ENCODE results near the gene LEFTY1.
"Not testable (repeated sequence)": the region's sequence is repeated elsewhere in the genome, so short reads cannot be mapped to it uniquely, and the experiment has no call there.

LEFTY1 gene

DNA sequence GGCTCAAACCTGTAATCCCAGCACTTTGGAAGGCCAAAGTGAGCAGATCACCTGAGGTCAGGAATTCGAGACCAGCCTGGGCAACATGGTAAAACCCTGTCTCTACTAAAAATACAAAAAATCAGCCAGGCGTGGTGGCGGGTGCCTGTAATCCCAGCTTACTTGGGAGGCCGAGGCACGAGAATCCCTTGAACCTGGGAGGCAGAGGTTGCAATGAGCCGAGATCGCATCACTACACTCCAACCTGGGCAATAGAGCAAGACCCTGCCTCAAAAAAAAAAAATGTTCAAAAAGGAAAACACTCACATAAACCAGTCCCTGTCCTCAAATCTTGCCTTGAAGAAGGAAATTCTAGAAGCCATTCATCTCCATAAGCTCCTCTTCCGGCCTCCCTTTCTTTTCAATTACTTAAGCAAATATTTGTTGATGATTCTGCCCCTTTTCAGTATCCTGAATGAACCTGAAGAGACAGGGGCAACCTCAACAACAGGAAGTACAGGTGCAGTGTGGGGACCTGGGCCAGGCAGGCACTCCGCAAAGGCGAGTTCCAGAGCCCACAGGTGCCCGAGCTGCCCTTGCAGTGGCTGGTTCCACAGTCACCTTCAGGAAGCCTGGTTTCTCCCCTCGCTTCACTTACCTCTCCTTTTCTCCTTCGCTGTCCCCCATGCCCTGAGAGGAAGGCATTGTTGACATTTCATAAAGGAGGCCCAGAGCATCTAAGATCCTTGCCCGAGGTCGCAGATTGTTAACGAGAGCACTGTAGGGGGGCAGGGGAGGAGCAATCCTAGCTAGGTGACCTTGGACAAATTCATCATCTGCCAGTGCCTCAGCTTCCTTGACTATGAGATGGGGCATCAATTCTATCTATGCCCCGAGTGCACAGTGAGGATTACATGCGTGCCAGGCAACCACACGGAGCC, 8.9 kb upstream of the LEFTY1 start:
- 78% methylated on average over 19 of the region's 19 CpGs for WGBS

DNA sequence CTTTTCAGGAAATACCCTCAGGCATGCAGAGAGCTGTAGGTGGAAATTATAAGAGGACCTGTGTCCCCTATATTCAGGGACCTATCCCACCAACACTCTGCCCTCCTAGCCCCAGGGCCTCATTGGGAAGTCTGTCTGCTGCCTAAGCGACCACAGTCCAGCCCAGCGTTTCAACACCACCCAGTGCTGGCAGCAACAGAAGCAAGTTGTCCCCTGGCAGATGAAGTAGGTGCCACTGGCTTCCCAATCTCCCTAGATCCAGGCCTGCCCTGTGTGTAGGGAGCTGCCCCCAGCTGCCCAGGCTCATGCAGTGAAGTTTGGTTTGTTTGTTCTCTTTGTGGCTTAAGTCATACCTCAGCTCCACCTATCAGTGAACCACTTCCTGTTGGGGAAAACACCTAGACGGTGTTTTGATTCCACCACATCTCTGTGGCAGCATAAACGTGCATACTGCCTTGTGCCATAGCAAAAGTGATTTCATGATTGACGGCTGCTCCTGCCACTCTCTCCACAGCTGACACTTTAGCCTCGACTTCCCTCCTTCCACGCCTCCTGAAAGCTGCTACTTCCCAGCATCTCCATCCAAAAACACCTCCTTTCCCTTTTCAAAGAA, 8.1 kb upstream of the LEFTY1 start:
- 63% methylated on average over 7 of the region's 7 CpGs for WGBS
- peak overlapping the region; percentile 53; the same call in 1 of the 2 replicates for H3K27ac ChIP-seq (ENCODE audit: low read depth, low read length)

More for the DNA sequence above, 8.9 kb upstream of the LEFTY1 start:
- H3K9ac ChIP-seq (ENCODE audit: low read depth, low read length): no peak overlapping the region; the same call in none of the 2 replicates
- H3K9me3 ChIP-seq (ENCODE audit: insufficient read depth, low read depth, low read length): no peaks in the 10 kb centered on the region
- H3K4me1 ChIP-seq (ENCODE audit: insufficient read depth, low read length): peaks cover 29% of the 10 kb centered on the region
- H3K36me3 ChIP-seq (ENCODE audit: insufficient read depth, low read length): no peaks in the 10 kb centered on the region
- no peak overlapping the region; the same call in 1 of the 2 replicates for H3K27ac ChIP-seq (ENCODE audit: low read depth, low read length)
- H3K4me3 ChIP-seq (ENCODE audit: low read length): no peak overlapping the region
- no peaks in the 10 kb centered on the region; the same call in 1 of the 2 replicates for H3K27me3 ChIP-seq (ENCODE audit: insufficient read depth, low read length)

DNA sequence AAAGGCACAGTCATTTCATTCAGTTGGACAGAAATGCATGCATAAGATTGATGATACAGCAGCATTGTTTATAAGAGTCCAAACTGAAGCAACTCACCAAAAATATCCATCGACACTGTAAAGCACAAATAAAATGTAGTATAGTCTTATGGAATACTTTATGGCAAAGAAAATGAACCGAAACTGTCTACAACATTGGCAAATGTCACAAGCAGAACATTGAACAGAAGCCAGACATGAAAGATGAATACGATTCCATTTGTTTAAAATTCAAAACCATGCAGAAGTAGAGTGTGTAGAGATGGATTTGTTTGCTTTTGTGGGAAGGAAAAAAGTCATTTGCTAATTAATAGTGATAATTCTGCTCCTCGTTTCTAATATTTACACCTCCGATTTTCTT, 7.5 kb upstream of the LEFTY1 start:
- H3K27ac ChIP-seq (ENCODE audit: low read depth, low read length): no peak overlapping the region
- 94% methylated on average over 3 of the region's 5 CpGs for WGBS

More for the DNA sequence above, 8.1 kb upstream of the LEFTY1 start:
- Histone ChIP-seq H3K36me3 (ENCODE audit: insufficient read depth, low read length) (no peaks in the 10 kb centered on the region), H3K4me1 (ENCODE audit: insufficient read depth, low read length) (peaks cover 29% of the 10 kb centered on the region), H3K4me3 (ENCODE audit: low read length) (no peak overlapping the region), H3K9me3 (ENCODE audit: insufficient read depth, low read depth, low read length) (no peaks in the 10 kb centered on the region), H3K27me3 (ENCODE audit: insufficient read depth, low read length) (no peaks in the 10 kb centered on the region; the same call in 1 of the 2 replicates), H3K9ac (ENCODE audit: low read depth, low read length) (peak overlapping the region; percentile 28; the same call in 1 of the 2 replicates)

DNA sequence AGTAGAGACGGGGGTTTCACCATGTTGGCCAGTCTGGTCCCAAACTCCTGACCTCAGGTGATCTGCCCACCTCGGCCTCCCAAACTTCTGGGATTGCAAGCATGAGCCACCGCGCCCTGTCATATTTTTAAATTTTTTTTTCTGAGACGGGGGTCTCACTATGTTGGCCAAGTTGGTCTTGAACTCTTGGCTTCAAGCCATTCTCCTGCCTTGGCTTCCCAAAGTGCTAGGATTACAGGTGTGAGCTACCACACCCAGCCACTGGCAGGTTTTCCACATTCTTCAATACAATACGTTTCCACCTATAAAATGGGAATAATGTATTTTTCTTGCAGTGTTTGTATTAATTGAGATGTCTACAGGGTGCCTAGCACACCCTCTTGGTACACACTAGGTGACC, 3.4 kb upstream of the LEFTY1 start:
- 98% methylated on average over 5 of the region's 6 CpGs for WGBS
- peaks cover 21% of the 10 kb centered on the region for H3K27me3 ChIP-seq (ENCODE audit: insufficient read depth, low read length)
- peaks cover 33% of the 10 kb centered on the region for H3K4me1 ChIP-seq (ENCODE audit: insufficient read depth, low read length)

More for the DNA sequence above, 7.5 kb upstream of the LEFTY1 start:
- H3K27me3 ChIP-seq (ENCODE audit: insufficient read depth, low read length): no peaks in the 10 kb centered on the region; the same call in 1 of the 2 replicates
- no peaks in the 10 kb centered on the region for H3K36me3 ChIP-seq (ENCODE audit: insufficient read depth, low read length)
- no peak overlapping the region for H3K9ac ChIP-seq (ENCODE audit: low read depth, low read length)
- H3K9me3 ChIP-seq (ENCODE audit: insufficient read depth, low read depth, low read length): no peaks in the 10 kb centered on the region
- peaks cover 29% of the 10 kb centered on the region for H3K4me1 ChIP-seq (ENCODE audit: insufficient read depth, low read length)
- no peak overlapping the region for H3K4me3 ChIP-seq (ENCODE audit: low read length)

DNA sequence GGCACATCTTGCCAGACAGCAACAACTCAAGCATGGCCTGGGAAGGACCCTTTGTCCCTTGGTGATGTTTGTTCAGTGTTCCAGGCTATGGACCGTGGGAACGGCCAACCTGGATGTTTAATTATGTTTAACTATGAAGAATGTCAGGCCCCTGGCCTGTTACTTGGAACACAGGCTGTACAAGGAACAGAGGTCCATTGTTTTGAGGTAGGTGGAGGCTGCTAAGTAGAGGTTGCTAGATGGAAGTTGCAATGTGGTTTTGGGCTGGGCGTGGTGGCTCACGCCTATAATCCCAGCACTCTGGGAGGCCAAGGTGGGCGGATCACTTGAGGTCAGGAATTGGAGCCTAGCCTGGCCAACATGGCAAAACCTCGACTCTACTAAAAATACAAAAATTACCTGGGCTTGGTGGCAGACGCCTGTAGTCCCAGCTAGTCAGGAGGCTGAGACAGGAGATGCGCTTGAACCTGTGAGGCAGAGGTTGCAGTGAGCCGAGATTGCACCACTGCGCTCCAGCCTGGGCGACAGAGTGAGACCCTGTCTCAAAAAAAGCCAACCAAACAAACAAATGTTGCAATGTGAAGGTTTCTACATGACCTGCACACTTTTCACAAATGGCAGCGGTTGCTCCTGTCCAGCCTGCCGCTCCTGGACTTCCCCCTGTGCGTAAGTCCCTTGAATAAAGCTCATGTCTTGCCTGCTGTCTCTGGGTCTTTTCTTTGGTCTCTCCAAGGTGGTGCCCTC, 2.5 kb upstream of the LEFTY1 start:
- Histone ChIP-seq H3K9ac (ENCODE audit: low read depth, low read length) (no peak overlapping the region), H3K27me3 (ENCODE audit: insufficient read depth, low read length) (peaks cover 29% of the 10 kb centered on the region)

More for the DNA sequence above, 3.4 kb upstream of the LEFTY1 start:
- H3K27ac ChIP-seq (ENCODE audit: low read depth, low read length): no peak overlapping the region
- H3K36me3 ChIP-seq (ENCODE audit: insufficient read depth, low read length): no peaks in the 10 kb centered on the region
- no peaks in the 10 kb centered on the region for H3K9me3 ChIP-seq (ENCODE audit: insufficient read depth, low read depth, low read length)
- no peak overlapping the region for H3K4me3 ChIP-seq (ENCODE audit: low read length)
- no peak overlapping the region for H3K9ac ChIP-seq (ENCODE audit: low read depth, low read length)

DNA sequence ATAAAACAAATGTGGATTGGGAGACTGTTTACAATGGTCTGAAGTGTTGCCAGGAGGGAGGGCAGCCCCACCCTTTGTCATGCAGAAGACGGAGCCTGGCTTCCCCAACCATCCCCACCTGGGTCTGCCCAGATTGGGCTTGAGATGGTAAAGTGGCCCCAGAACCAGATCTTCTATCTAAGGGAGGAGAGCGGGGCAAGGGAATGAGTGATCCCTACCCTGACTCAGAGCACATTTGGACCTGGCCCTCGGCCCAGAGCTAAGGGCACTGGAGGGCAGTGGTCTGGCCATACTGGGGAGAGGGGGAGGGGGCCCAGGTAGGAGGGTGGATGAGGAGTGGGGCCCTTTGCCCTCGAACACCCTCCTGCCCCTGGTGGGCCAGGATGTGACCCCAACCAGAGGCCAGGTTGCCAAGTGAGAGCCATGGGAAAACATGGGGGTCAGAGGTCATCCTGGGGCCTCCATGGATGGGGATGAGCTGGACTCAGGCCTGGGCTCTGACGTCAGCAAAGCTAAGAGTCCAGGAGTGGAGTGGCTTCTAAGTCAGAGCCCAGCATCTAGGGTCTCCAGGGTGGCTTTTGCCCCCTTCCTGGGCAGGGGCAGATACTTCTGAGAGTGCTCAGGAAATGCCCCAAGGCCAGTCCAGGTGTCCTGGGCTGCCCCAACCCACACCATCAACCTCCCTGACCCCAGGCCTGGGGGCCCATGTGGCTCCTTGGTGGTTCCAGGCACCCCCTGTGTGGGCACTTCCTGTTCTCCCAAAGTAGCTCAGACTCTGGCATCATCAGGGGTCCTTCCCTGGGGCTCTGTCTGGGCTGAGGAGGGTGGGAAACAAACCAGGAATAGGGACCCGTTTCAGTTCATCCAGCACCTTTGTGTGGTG, 1.6 kb upstream of the LEFTY1 start:
- H3K4me1 ChIP-seq (ENCODE audit: insufficient read depth, low read length): peaks cover 24% of the 10 kb centered on the region
- 64% methylated on average over 6 of the region's 6 CpGs for WGBS

More for the DNA sequence above, 2.5 kb upstream of the LEFTY1 start:
- H3K36me3 ChIP-seq (ENCODE audit: insufficient read depth, low read length): 0 out of 2 replicates have a peak, but pooled peaks cover 2% of the 10 kb centered on the region
- no peaks in the 10 kb centered on the region for H3K9me3 ChIP-seq (ENCODE audit: insufficient read depth, low read depth, low read length)
- no peak overlapping the region for H3K27ac ChIP-seq (ENCODE audit: low read depth, low read length)
- H3K4me3 ChIP-seq (ENCODE audit: low read length): no peak overlapping the region
- WGBS: 92% methylated on average over 14 of the region's 14 CpGs
- peaks cover 24% of the 10 kb centered on the region for H3K4me1 ChIP-seq (ENCODE audit: insufficient read depth, low read length)

DNA sequence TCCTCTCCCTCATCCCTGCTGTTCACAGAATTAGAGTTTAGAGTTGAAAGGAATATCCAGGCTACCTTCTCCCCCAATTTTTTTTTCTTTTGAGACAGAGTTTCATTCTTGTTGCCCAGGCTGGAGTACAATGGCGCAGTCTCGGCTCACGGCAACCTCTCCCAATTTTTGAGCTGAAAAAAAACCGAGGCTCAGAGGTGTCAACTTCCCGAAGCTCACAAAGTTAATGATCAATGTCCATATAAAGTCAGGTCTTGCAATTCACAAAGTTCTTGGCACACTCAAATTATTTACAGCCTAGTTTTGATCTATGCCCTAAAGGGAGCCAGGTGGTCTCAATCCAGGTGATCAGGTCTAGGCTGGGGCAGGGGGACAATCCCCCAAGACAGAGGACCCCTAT, 797 bp upstream of the LEFTY1 start:
- H3K9me3 ChIP-seq (ENCODE audit: insufficient read depth, low read depth, low read length): no peaks in the 10 kb centered on the region
- H3K27me3 ChIP-seq (ENCODE audit: insufficient read depth, low read length): peaks cover 32% of the 10 kb centered on the region
- no peak overlapping the region for H3K4me3 ChIP-seq (ENCODE audit: low read length)
- peak overlapping the region; percentile 23; the same call in 1 of the 2 replicates for H3K9ac ChIP-seq (ENCODE audit: low read depth, low read length)
- H3K4me1 ChIP-seq (ENCODE audit: insufficient read depth, low read length): peaks cover 24% of the 10 kb centered on the region
- H3K36me3 ChIP-seq (ENCODE audit: insufficient read depth, low read length): 0 out of 2 replicates have a peak, but pooled peaks cover 5% of the 10 kb centered on the region
- H3K27ac ChIP-seq (ENCODE audit: low read depth, low read length): peak overlapping the region; percentile 24; the same call in 1 of the 2 replicates
- WGBS: 67% methylated on average over 5 of the region's 5 CpGs

More for the DNA sequence above, 1.6 kb upstream of the LEFTY1 start:
- Histone ChIP-seq H3K36me3 (ENCODE audit: insufficient read depth, low read length) (0 out of 2 replicates have a peak, but pooled peaks cover 5% of the 10 kb centered on the region), H3K4me3 (ENCODE audit: low read length) (no peak overlapping the region), H3K27me3 (ENCODE audit: insufficient read depth, low read length) (peaks cover 32% of the 10 kb centered on the region), H3K9ac (ENCODE audit: low read depth, low read length) (peak overlapping the region; percentile 23; the same call in 1 of the 2 replicates), H3K27ac (ENCODE audit: low read depth, low read length) (0 out of 2 replicates have a peak overlapping the region, but pooled peaks have one; percentile 12), H3K9me3 (ENCODE audit: insufficient read depth, low read depth, low read length) (no peaks in the 10 kb centered on the region)

DNA sequence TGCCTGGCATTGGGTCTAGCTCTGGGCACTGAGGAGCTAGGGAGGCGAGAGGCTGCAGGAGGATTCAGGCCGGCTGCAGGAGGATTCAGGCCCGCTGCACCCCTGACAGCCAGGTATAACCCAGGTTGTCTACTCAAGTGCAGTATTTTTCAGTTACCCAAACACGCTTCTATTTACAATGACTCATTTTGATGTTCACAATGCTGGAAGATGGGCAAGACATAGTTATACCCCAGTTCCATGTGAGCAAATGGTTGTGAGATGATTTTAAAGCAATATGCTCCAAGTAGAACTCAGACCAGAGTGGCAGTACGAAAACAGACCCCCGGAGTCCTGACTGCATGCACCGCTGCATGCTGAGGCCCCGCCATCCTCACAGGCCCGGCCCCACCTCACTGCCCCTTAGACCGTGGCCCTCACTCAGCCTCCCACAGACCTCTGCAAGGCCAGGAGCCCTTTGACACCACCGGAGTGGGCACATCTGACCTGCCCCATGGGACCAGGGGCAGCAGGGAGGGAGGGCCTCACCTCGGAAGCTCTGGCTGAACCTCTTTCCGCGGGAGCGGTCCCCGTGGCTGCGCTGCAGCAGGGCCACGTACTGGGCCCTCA, 553 bp downstream of the LEFTY1 start:
- peaks cover 24% of the 10 kb centered on the region for H3K4me1 ChIP-seq (ENCODE audit: insufficient read depth, low read length)
- peak overlapping the region; percentile 75 for H3K9ac ChIP-seq (ENCODE audit: low read depth, low read length)
- 41% methylated on average over 18 of the region's 18 CpGs for WGBS
- no peak overlapping the region; the same call in 1 of the 2 replicates for H3K27ac ChIP-seq (ENCODE audit: low read depth, low read length)
- 0 out of 2 replicates have a peak, but pooled peaks cover 5% of the 10 kb centered on the region for H3K36me3 ChIP-seq (ENCODE audit: insufficient read depth, low read length)
- peak overlapping the region; percentile 47 for H3K4me3 ChIP-seq (ENCODE audit: low read length)
- peaks cover 40% of the 10 kb centered on the region for H3K27me3 ChIP-seq (ENCODE audit: insufficient read depth, low read length)
- no peaks in the 10 kb centered on the region for H3K9me3 ChIP-seq (ENCODE audit: insufficient read depth, low read depth, low read length)

DNA sequence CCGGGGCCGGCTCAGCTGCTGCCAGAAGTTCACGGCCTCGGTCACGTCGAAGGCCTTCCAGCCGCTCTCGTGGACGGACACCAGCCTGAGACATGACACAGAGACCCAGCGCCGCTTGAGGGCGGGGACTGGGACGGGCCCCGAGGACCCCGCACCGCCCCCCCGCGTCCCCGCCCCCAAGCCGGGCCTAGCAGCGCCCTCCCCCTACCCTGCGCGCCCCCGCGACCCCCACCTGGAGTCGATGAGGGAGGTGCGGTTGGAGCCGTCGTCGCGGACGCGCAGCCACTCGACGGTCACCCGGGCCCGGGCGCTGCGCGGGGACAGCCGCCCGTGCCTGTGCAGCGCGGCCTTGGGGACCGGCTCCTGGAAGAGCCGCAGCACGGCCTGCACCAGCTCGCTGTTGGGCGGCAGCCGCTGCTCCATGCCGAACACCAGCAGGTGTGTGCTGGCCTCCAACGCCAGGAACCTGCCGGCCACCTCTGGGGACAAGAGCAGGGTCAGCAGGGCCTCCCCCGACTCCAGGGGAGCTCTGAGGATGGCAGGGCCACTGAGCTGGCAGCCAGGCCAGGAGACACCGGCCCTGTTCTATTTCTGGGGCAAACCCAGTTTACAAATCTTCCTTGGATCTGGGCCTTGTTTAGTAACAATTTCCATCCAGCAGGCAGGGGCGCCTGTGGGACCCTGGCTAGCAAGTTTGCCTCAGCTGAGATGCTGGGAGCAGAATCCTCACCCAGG, 1.2 kb downstream of the LEFTY1 start:
- Histone ChIP-seq H3K9ac (ENCODE audit: low read depth, low read length) (peak overlapping the region; percentile 75), H3K27me3 (ENCODE audit: insufficient read depth, low read length) (peaks cover 47% of the 10 kb centered on the region), H3K4me1 (ENCODE audit: insufficient read depth, low read length) (peaks cover 24% of the 10 kb centered on the region), H3K4me3 (ENCODE audit: low read length) (peak overlapping the region; percentile 47)
- 8% methylated on average over 28 of the region's 56 CpGs for WGBS
- H3K9me3 ChIP-seq (ENCODE audit: insufficient read depth, low read depth, low read length); H3K36me3 ChIP-seq (ENCODE audit: insufficient read depth, low read length); H3K27ac ChIP-seq (ENCODE audit: low read depth, low read length): not testable (repeated sequence)
